Measurements from ENCODE around the gene PISD.

Gene PISD

GRCh38 chr22:31652088-31652487 is 9.9 kb downstream of the PISD start:
- no peak for DNase-seq

- no peak for DNase-seq
Measured at GRCh38 chr22:31651664-31652063, 10.4 kb downstream of the PISD start.

GRCh38 chr22:31650391-31650790 is 11.6 kb downstream of the PISD start:
- DNase-seq = no peak

GRCh38 chr22:31647523-31648320 is 14.3 kb downstream of the PISD start:
- no peak for DNase-seq

- no peak for DNase-seq
Measured at GRCh38 chr22:31647066-31647465, 14.9 kb downstream of the PISD start.

GRCh38 chr22:31646186-31647019 is 15.6 kb downstream of the PISD start:
- DNase-seq = no peak

- no peak for DNase-seq
Measured at GRCh38 chr22:31639436-31640039, 22.5 kb downstream of the PISD start.

- no peak for DNase-seq
Measured at GRCh38 chr22:31637891-31638618, 24.0 kb downstream of the PISD start.

GRCh38 chr22:31637447-31637890 is 24.5 kb downstream of the PISD start:
- no peak for DNase-seq

- DNase-seq = no peak
Measured at GRCh38 chr22:31635638-31636306, 26.2 kb downstream of the PISD start.

- DNase-seq = no peak
Measured at GRCh38 chr22:31631436-31631835, 30.6 kb downstream of the PISD start.

- DNase-seq = peak; percentile 84
Measured at GRCh38 chr22:31630331-31631329, 31.4 kb downstream of the PISD start.

GRCh38 chr22:31629741-31630184 is 32.3 kb downstream of the PISD start:
- DNase-seq = no peak

GRCh38 chr22:31628969-31629708 is 32.9 kb downstream of the PISD start:
- no peak for DNase-seq

- DNase-seq = no peak
Measured at GRCh38 chr22:31628362-31628761, 33.7 kb downstream of the PISD start.

- no peak for DNase-seq
Measured at GRCh38 chr22:31627223-31627731, 34.7 kb downstream of the PISD start.

GRCh38 chr22:31626427-31627150 is 35.4 kb downstream of the PISD start:
- no peak for DNase-seq

- DNase-seq = no peak
Measured at GRCh38 chr22:31625661-31626426, 36.2 kb downstream of the PISD start.
